GM12864 (cell line): Measurements from ENCODE around the gene HSD17B13.

Experiments used
- DNase-seq: peaks from one replicate; pipeline ENCODE4 v3.0.0-alpha.2; 2011; ENCODE audit warnings: low read depth
- H3K4me3 ChIP-seq: 2 replicates; pipeline ENCODE4 v1.5.1; 2011; ENCODE audit warnings: mild to moderate bottlenecking, low read depth, low read length, control low read depth
- CTCF ChIP-seq: IDR thresholded peaks from 2 replicates; pipeline ENCODE4 v1.5.1; 2011; ENCODE audit warnings: low read depth, mild to moderate bottlenecking, moderate library complexity, low read length, control low read depth, inconsistent platforms; ENCODE audit errors: missing control alignments

HSD17B13 gene

GRCh38 chr4:87337361-87337760 is 14.7 kb upstream of the HSD17B13 start:
- DNase-seq: no peak

GRCh38 chr4:87333267-87333666 is 10.6 kb upstream of the HSD17B13 start:
- no peak overlapping the region for H3K4me3 ChIP-seq
- DNase-seq: no peak
- no peak for TF ChIP-seq CTCF

More at GRCh38 chr4:87337361-87337760, 14.7 kb upstream of the HSD17B13 start:
- no peak for TF ChIP-seq CTCF
- no peak overlapping the region for H3K4me3 ChIP-seq

GRCh38 chr4:87330761-87331160 is 8.1 kb upstream of the HSD17B13 start:
- H3K4me3 ChIP-seq: no peak overlapping the region
- no peak for TF ChIP-seq CTCF
- no peak for DNase-seq

GRCh38 chr4:87327136-87327535 is 4.5 kb upstream of the HSD17B13 start:
- no peak overlapping the region for H3K4me3 ChIP-seq
- DNase-seq: no peak
- no peak for TF ChIP-seq CTCF

- DNase-seq: no peak
- TF ChIP-seq CTCF: no peak
Measured at GRCh38 chr4:87326460-87326859, 3.8 kb upstream of the HSD17B13 start.

GRCh38 chr4:87321888-87322287 is 794 bp downstream of the HSD17B13 start:
- no peak overlapping the region for H3K4me3 ChIP-seq
- DNase-seq: no peak
- no peak for TF ChIP-seq CTCF

More at GRCh38 chr4:87326460-87326859, 3.8 kb upstream of the HSD17B13 start:
- no peak overlapping the region for H3K4me3 ChIP-seq

GRCh38 chr4:87317527-87317926 is 5.2 kb downstream of the HSD17B13 start:
- TF ChIP-seq CTCF: no peak
- DNase-seq: no peak
- H3K4me3 ChIP-seq: no peak overlapping the region
